NCI-H146 treated with DMSO at 0.1 percent for 48 hours (cell line): ENCODE measurements around the gene DTWD2.
"Not testable (repeated sequence)": the region's sequence is repeated elsewhere in the genome, so short reads cannot be mapped to it uniquely, and the experiment has no call there.

Experiments used
- DNase-seq: peaks from one replicate; lab custom pipeline; 2025; ENCODE audit not compliant: unreplicated experiment; lab: John Stamatoyannopoulos, UW

DTWD2 gene

DNA sequence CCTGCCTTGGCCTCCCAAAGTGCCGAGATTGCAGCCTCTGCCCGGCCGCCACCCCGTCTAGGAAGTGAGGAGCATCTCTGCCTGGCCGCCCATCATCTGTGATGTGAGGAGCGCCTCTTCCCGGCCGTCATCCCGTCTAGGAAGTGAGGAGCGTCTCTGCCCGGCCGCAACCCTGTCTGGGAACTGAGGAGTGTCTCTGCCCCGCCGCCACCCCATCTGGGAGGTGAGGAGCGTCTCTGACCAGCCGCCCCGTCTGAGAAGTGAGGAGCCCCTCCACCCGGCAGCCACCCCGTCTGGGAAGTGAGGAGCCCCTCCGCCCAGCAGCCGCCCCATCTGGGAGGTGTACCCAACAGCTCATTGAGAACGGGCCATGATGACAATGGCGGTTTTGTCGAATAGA lies 10.5 kb upstream of the DTWD2 start:
- not testable (repeated sequence) for DNase-seq

DNA sequence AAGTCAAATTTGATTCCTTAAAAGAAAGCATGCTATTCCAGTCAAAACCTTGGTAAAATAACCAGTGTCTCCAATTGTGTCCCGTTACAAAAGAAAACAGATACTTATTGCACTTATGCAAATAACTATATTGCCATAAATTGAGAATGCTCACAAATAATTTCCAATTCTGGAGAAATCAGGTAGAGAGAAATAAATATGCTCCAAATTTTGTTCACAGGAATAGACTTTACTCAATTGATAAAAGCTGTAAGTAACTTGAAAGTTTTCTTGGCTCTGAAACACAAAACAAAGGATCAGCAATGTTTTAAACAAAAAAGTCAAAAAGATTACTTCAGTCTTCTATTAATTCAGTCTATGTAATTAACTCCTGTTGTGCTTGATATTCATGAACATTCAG lies 7.8 kb upstream of the DTWD2 start:
- DNase-seq, result no peak

DNA sequence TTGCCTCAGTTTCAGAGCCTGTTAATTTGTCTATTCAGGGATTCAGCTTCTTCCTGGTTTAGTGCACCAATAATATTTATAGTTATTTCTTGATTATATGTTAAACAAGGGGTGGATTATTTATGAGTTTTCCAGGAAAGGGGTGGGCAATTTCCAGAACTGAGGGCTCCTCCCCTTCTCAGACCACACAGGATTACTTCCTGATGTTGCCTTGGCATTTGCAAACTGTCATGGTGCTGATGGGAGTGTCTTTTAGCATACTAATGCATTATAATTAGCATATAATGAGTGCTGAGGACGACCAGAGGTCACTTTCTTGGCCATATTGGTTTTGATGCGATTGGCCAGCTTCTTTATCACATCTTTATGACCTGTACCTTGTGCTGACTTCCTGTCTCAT lies 6.2 kb upstream of the DTWD2 start:
- no peak for DNase-seq

- DNase-seq, result not testable (repeated sequence)
Measured at GRCh38 chr5:118993118-118993517, 4.8 kb upstream of the DTWD2 start.

DNA sequence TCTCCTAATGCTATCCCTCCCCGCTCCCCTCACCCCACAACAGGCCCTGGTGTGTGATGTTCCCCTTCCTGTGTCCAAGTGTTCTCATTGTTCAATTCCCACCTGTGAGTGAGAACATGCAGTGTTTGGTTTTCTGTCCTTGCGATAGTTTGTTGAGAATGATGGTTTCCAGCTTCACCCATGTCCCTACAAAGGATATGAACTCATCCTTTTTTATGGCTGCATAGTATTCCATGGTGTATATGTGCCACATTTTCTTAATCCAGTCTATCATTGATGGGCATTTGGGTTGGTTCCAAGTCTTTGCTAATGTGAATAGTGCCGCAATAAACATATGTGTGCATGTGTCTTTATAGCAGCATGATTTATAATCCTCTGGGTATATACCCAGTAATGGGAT lies 3.7 kb upstream of the DTWD2 start:
- not testable (repeated sequence) for DNase-seq

DNA sequence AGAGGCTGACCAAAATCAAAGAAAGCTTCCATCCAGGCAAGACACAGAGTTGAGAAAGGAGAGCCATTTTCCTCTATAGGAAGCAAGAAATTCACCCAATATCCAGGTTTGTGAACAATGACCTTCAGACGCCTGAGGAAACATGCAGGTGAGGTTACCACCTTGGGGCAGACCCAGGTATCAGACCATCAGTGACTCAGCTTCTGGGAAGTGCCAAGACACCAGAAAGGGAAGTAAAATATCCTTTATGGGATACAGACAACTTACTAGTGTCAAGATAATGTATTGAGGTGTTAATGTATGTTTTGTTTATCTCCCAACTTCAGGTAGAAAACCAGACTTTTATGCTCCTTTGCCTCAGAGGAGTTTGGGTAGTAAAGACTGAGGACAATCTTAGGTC lies 2.2 kb upstream of the DTWD2 start:
- no peak for DNase-seq

- DNase-seq, result no peak
Measured at GRCh38 chr5:118989816-118990215, 1.5 kb upstream of the DTWD2 start.

GRCh38 chr5:118988866-118989180 lies 476 bp upstream of the DTWD2 start:
- DNase-seq, result no peak

GRCh38 chr5:118984602-118985001 lies 3.7 kb downstream of the DTWD2 start:
- no peak for DNase-seq

DNA sequence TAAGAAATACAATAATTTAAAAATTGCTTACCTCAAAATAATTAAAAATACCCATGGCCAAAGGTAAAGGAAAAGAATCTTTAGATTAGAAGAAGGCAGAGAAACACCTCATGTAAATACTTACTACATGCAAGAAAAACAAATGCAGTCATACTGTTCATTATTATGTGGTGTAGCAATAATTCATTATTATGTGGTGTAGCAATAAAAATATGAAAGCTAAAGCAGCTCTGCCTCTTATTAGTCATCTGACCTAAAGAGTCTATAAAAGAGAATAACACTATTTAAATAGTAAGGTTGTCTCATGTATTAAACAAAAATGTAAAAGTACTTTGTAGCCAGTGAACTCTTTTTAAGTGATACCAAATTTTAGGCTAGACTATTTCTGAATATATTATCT lies 6.6 kb downstream of the DTWD2 start:
- DNase-seq, result no peak

GRCh38 chr5:118980438-118980837 lies 7.9 kb downstream of the DTWD2 start:
- no peak for DNase-seq

DNA sequence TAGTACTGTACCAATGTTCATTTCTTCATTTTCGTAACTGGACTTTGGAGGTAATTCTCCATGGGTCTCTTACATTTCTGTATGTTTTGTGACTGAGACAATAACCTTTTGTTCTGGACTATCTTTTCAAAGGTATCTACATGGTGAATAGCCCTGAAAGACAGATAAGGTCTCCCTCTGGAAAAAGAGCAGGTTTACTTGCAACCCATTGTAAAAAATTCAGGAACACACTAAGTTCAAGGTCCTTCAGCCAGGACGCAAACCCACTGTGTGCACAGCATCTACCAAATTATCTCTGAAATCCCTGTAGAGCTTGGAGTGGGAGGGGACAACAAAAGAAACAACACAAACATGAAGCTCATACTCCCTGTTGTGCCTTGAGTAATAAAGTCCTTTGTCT lies 8.3 kb downstream of the DTWD2 start:
- no peak for DNase-seq

DNA sequence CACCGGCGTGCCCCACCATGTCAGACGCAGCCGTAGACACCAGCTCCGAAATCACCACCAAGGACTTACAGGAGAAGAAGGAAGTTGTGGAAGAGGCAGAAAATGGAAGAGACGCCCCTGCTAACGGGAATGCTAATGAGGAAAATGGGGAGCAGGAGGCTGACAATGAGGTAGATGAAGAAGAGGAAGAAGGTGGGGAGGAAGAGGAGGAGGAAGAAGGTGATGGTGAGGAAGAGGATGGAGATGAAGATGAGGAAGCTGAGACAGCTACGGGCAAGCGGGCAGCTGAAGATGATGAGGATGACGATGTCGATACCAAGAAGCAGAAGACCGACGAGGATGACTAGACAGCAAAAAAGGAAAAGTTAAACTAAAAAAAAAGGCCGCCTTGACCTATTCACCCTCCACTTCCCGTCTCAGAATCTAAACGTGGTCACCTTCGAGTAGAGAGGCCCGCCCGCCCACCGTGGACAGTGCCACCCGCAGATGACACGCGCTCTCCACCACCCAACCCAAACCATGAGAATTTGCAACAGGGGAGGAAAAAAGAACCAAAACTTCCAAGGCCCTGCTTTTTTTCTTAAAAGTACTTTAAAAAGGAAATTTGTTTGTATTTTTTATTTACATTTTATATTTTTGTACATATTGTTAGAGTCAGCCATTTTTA lies 14.4 kb downstream of the DTWD2 start:
- DNase-seq, result not testable (repeated sequence)

GRCh38 chr5:118968925-118969375 lies 19.4 kb downstream of the DTWD2 start:
- no peak for DNase-seq

GRCh38 chr5:118968406-118968911 lies 19.9 kb downstream of the DTWD2 start:
- no peak for DNase-seq

DNA sequence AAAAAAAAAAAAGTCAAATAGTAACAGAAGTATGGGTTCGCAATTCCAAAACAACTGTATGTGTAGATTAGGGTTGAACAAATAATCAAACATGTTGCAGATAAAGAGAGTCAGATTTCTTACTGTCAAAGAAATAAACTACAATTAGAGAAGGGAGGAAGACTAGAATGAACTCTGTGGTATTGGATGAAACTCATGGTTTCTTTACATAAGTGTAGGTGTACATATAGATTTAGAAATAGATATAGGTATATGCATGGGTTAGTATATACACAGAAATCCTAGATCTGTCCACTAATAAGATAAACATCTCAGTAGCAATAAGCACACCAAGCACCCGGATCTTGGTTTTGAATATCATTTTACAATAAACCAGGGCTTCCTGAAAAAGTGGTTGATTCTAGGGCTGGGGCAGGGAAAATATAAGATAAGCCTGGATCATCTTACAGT lies 21.3 kb downstream of the DTWD2 start:
- DNase-seq, result no peak

DNA sequence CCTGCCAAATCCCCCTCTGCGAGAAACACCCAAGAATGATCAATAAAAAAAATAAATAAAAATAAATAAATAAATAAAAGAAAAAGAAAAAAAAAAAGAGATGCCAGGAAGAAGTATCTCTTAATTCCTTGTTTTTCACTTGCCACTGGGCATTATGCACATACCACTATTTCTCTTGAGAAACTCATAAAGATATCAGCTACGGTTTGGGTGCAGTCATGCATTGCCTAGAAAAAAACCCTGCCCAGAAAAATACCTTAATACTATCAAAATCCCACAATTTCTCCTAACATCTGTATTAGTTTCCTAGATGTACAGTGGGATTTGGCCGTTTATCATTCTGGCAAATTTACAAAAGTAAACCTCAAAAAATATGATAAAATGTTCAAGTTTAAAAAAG lies 22.5 kb downstream of the DTWD2 start:
- DNase-seq, result no peak

DNA sequence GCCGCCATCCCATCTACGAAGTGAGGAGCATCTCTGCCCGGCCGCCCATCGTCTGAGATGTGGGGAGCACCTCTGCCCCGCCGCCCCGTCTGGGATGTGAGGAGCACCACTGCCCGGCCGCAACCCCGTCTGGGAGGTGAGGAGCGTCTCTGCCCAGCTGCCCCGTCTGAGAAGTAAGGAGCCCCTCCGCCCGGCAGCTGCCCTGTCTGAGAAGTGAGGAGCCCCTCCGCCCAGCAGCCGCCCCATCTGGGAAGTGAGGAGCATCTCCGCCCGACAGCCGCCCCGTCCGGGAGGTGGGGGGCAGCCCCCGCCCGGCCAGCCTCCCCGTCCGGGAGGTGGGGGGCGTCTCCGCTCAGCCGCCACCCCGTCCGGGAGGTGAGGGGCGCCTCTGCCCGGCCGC lies 23.4 kb downstream of the DTWD2 start:
- DNase-seq, result not testable (repeated sequence)

DNA sequence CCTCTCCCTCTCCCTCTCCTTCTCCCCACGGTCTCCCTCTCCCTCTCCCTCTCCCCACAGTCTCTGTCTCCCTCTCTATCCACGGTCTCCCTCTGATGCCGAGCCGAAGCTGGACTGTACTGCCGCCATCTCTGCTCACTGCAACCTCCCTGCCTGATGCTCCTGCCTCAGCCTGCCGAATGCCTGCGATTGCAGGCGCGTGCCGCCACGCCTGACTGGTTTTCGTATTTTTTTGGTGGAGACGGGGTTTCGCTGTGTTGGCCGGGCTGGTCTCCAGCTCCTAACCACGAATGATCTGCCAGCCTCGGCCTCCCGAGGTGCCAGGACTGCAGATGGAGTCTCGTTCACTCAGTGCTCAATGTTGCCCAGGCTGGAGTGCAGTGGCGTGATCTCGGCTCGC lies 24.0 kb downstream of the DTWD2 start:
- DNase-seq, result not testable (repeated sequence)

DNA sequence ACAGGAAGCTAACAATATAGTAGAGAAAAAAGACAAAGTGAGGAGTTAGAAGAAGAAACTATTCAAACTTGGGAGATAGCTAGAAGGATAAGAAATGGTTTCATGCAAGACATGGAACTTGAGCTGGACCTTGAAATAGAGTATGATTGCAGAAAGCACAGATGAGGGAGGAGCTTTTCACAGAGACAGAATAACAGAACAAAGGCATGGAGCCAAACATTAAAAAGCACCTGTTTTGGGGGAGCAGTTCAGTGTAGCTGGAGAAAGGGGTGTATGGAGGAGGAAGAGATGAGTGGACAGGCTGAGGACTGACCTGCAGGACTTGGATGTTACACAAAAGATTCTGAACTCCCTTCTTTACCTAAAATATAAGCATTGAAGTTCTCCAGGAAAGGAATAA lies 25.2 kb downstream of the DTWD2 start:
- DNase-seq, result no peak

DNA sequence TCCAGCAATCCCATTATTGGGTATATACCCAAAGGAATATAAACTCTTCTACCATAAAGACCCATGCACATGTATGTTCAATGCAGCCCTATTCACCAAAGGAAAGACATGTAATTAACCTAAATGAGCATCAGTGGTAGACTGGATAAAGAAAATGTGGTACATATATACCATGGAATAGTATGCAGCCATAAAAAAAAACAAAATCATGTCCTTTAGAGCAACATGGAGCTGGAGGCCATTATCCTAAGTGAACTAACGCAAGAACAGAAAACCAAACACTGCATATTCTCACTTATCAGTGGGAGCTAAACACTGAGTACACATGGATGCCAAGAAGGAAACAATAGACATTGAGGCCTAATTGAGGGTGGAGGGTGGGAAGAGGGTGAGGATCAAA lies 27.8 kb downstream of the DTWD2 start:
- DNase-seq, result no peak

GRCh38 chr5:118956727-118957126 lies 31.6 kb downstream of the DTWD2 start:
- DNase-seq, result no peak

GRCh38 chr5:118953652-118954005 lies 34.7 kb downstream of the DTWD2 start:
- no peak for DNase-seq
